K562 (cell line): Measurements from ENCODE around the gene FRRS1L. TPM values are rescaled to one million over a fixed set of nuclear protein-coding genes. Genes with fewer than 3 reads are reported as not detected.
A peak's percentile ranks its signal among the peaks of the same experiment; 100 is the strongest.

Source experiments
- ATF1 ChIP-seq, 2 experiments: fragments of 450-650 bp in 1 of 2; IDR thresholded peaks; 2 replicates each; pipeline ENCODE4 v1.6.1; 2016; ENCODE audit warnings: missing compliant biosample characterization in 1 of 2, missing genetic modification characterization in 1 of 2
- BCL6 ChIP-seq: fragments of 250-450 bp; sonication (Bioruptor Pico); IDR thresholded peaks from 2 replicates; pipeline ENCODE4 v1.4.0; 2020
- BHLHE40 ChIP-seq: IDR thresholded peaks from 2 replicates; pipeline ENCODE4 v1.6.1; 2011; ENCODE audit warnings: low read length, improper control_type of control experiment
- BMI1 ChIP-seq: fragments of 150-350 bp; IDR thresholded peaks from 2 replicates; pipeline ENCODE4 v1.6.1; 2014; ENCODE audit warnings: low read length
- DDX20 ChIP-seq: fragments of 450-650 bp; IDR thresholded peaks from 2 replicates; pipeline ENCODE4 v1.6.1; 2016; ENCODE audit warnings: missing genetic modification characterization, low read depth, mild to moderate bottlenecking, missing compliant biosample characterization, moderate library complexity
- FOXK2 ChIP-seq, 2 experiments: fragments of 450-650 bp; IDR thresholded peaks in 1 of 2; conservative IDR thresholded peaks in 1 of 2; 2 replicates each; pipeline ENCODE4 v1.6.1; 2016; ENCODE audit warnings: low read depth in 2 of 2, mild to moderate bottlenecking in 1 of 2
- FOXM1 ChIP-seq, 2 experiments: fragments of 450-650 bp in 1 of 2; sonication (generic) in 1 of 2; formaldehyde crosslinking in 1 of 2; IDR thresholded peaks; 2 replicates each; pipeline versions ENCODE4 v1.6.1 to v1.9.0; 2017 to 2022; ENCODE audit warnings: low read depth in 2 of 2, mild to moderate bottlenecking in 2 of 2, missing genetic modification reagents in 1 of 2, moderate library complexity in 1 of 2
- GATA2 ChIP-seq: sonication (generic); formaldehyde crosslinking; IDR thresholded peaks from 2 replicates; pipeline ENCODE4 v1.4.0; 2020; ENCODE audit warnings: mild to moderate bottlenecking, missing genetic modification reagents
- HDAC3 ChIP-seq: fragments of 450-650 bp; IDR thresholded peaks from 2 replicates; pipeline ENCODE4 v1.6.1; 2018; ENCODE audit warnings: borderline replicate concordance, mild to moderate bottlenecking, moderate library complexity; ENCODE audit not compliant: partially characterized antibody
- POLR2AphosphoS5 ChIP-seq: IDR thresholded peaks from 2 replicates; pipeline ENCODE4 v1.6.1; 2011; ENCODE audit warnings: mild to moderate bottlenecking, low read depth, low read length, moderate library complexity; ENCODE audit not compliant: control insufficient read depth, insufficient read depth
- RCOR1 ChIP-seq, 2 experiments: IDR thresholded peaks; 2 replicates each; pipeline ENCODE4 v1.6.1; 2012; ENCODE audit warnings: low read depth in 2 of 2, low read length in 2 of 2, borderline replicate concordance in 1 of 2, improper control_type of control experiment in 1 of 2
- TBP ChIP-seq: optimal IDR thresholded peaks from 2 replicates; pipeline ENCODE3; 2011; ENCODE audit warnings: low read depth, low read length, improper control_type of control experiment
- TCF15 ChIP-seq: fragments of 250-450 bp; sonication (Bioruptor Pico); IDR thresholded peaks from 2 replicates; pipeline ENCODE4 v1.8.0; 2022; ENCODE audit warnings: moderate library complexity, mild to moderate bottlenecking, inconsistent platforms
- THAP7 ChIP-seq: fragments of 250-450 bp; sonication (Bioruptor Pico); IDR thresholded peaks from 2 replicates; pipeline ENCODE4 v1.5.0; 2021
- ZNF586 ChIP-seq: fragments of 450-650 bp; formaldehyde crosslinking; conservative IDR thresholded peaks from 2 replicates; pipeline ENCODE4 v1.4.0; 2020; ENCODE audit warnings: mild to moderate bottlenecking, moderate library complexity
- ZNF76 ChIP-seq: fragments of 250-450 bp; sonication (Bioruptor Pico); IDR thresholded peaks from 2 replicates; pipeline ENCODE4 v1.4.0; 2020; ENCODE audit warnings: mild to moderate bottlenecking, moderate library complexity, borderline replicate concordance
- ZNF77 ChIP-seq: fragments of 250-450 bp; sonication (Bioruptor Pico); IDR thresholded peaks from 2 replicates; pipeline ENCODE4 v1.5.0; 2020
- polyA plus RNA-seq, 8 experiments: library from polyadenylated mRNA; depleted of rRNA in 4 of 8; stranded (reverse) in 5 of 8; unstranded in 3 of 8; fragments of >200 nt; fragmentation: Nextera tagmentation in 2 of 8; fragmentation: Illumina TruSeq in 1 of 8; extraction: Ambion mirVana in 2 of 8; extraction: Trizol in 1 of 8; gene quantifications; 2 replicates each; pipeline versions ENCODE4 v1.2.1 to v1.2.3, GENCODE V29; 2011 to 2014; ENCODE audit warnings: inconsistent platforms in 1 of 8, missing spikeins in 1 of 8
- total RNA-seq, 7 experiments: library from RNA; depleted of rRNA in 6 of 7; stranded (reverse); fragments of >200 nt in 6 of 7; fragmentation: Illumina TruSeq in 2 of 7; extraction: Trizol in 2 of 7; gene quantifications; 2 replicates each; pipeline versions ENCODE4 v1.2.1 to v1.2.3, GENCODE V29; 2011 to 2021; ENCODE audit warnings: low replicate concordance in 1 of 7
- TF ChIP-seq, protein P1 (sequence below): sonication (generic); formaldehyde crosslinking; IDR thresholded peaks from 2 replicates; pipeline ENCODE4 v1.8.0; 2022; ENCODE audit warnings: mild to moderate bottlenecking, low read depth, missing genetic modification reagents
- TF ChIP-seq, protein P2 (sequence below): fragments of 250-450 bp; sonication (Bioruptor Pico); IDR thresholded peaks from 2 replicates; pipeline ENCODE4 v1.4.0; 2020; ENCODE audit warnings: mild to moderate bottlenecking, moderate library complexity
- TF ChIP-seq, protein P3 (sequence below): fragments of 450-650 bp; conservative IDR thresholded peaks from 2 replicates; pipeline ENCODE4 v1.6.1; 2016; ENCODE audit warnings: missing genetic modification characterization, low read depth, mild to moderate bottlenecking, control low read depth, missing compliant biosample characterization

FRRS1L gene
- total and polyA plus RNA-seq, 9 of the 15 experiments (the other 6 are each of a cell fraction or from before 2014, with no cell fraction given) = under 0.01 to 0.04 (median 0.03) TPM; not detected in 5

DNA sequence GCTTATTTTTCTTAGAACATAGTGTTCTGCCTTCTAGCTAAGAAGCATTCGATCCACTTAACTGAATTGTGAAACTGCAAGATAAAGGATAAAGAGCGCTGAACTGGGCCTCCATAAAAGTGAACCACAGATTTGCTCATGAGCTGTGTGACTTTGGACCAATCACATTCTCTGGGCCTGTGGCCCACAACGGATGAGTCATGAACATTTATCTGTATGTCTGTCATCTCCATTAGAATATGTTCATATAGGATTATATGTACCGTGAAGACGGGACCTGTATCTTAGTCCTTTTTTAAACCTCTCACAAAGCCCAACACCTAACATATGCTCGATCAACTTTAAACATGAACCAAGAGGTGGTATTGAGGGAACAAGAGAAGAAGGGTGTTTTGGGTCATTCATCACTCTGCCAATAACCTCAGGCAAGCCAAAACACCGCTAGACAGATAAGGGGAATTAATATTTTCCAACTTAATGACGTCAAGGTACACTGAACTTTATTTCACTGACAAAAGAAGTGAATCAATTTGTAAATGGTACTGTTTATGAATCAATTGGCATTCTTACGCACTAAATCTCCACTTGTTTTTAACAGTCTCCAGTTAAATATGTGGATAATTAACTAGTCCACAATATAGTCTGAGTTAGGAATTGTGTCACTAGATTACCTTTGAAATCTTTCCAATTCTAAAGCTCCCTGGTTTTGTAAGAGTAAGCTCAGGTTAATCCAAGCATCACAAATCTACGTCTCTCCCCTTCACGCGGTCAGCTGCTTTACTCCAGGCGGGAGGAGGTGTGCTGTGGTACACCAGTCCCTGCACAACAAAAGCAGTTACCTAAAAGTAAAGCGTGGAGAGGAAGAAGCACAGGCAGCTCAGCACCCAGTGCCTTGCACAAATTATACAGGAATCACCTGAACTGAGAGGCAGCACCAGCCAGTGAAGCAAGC, 48.9 kb downstream of the FRRS1L start (continued):
- peak; percentile 33; the same call in 1 of the 2 replicates for TF ChIP-seq GATA2 (CRISPR knock-in tag)
- TF ChIP-seq TCF15 (CRISPR knock-in tag) = no peak
- no peak for TF ChIP-seq ZNF77 (CRISPR knock-in tag)
- TF ChIP-seq, protein P1, sequence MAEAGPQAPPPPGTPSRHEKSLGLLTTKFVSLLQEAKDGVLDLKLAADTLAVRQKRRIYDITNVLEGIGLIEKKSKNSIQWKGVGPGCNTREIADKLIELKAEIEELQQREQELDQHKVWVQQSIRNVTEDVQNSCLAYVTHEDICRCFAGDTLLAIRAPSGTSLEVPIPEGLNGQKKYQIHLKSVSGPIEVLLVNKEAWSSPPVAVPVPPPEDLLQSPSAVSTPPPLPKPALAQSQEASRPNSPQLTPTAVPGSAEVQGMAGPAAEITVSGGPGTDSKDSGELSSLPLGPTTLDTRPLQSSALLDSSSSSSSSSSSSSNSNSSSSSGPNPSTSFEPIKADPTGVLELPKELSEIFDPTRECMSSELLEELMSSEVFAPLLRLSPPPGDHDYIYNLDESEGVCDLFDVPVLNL (CRISPR knock-in tag) = no peak
- no peak for TF ChIP-seq BHLHE40
- TF ChIP-seq RCOR1 (IDR thresholded peaks at IDR 0.05; ENCODE audit: borderline replicate concordance in 1 of 2, low read depth in 2 of 2, low read length in 2 of 2) = peak in 1 of 2 experiments; percentile 88; a peak in 2 of 4 replicates
- TF ChIP-seq THAP7 (CRISPR knock-in tag) = no peak
- no peak for TF ChIP-seq BCL6 (CRISPR knock-in tag)
- TF ChIP-seq BMI1 = no peak
- TF ChIP-seq TBP = peak; percentile 21
- no peak for TF ChIP-seq ZNF76 (CRISPR knock-in tag)
- TF ChIP-seq ATF1 (CRISPR knock-in tag; IDR thresholded peaks at IDR 0.05) = no peak
- TF ChIP-seq ATF1 (tag; IDR thresholded peaks at IDR 0.05) = peak; percentile 73
- TF ChIP-seq HDAC3 = peak; percentile 19
- no peak for TF ChIP-seq FOXM1 (IDR thresholded peaks at IDR 0.05; ENCODE audit: low read depth)
- TF ChIP-seq FOXM1 (CRISPR knock-in tag; IDR thresholded peaks at IDR 0.05; ENCODE audit: low read depth) = no peak
- TF ChIP-seq DDX20 (tag) = no peak
- TF ChIP-seq, protein P2, sequence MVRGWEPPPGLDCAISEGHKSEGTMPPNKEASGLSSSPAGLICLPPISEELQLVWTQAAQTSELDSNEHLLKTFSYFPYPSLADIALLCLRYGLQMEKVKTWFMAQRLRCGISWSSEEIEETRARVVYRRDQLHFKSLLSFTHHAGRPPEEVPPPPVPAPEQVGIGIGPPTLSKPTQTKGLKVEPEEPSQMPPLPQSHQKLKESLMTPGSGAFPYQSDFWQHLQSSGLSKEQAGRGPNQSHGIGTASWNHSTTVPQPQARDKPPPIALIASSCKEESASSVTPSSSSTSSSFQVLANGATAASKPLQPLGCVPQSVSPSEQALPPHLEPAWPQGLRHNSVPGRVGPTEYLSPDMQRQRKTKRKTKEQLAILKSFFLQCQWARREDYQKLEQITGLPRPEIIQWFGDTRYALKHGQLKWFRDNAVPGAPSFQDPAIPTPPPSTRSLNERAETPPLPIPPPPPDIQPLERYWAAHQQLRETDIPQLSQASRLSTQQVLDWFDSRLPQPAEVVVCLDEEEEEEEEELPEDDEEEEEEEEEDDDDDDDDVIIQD (CRISPR knock-in tag) = no peak
- no peak for TF ChIP-seq POLR2AphosphoS5
- TF ChIP-seq, protein P3, sequence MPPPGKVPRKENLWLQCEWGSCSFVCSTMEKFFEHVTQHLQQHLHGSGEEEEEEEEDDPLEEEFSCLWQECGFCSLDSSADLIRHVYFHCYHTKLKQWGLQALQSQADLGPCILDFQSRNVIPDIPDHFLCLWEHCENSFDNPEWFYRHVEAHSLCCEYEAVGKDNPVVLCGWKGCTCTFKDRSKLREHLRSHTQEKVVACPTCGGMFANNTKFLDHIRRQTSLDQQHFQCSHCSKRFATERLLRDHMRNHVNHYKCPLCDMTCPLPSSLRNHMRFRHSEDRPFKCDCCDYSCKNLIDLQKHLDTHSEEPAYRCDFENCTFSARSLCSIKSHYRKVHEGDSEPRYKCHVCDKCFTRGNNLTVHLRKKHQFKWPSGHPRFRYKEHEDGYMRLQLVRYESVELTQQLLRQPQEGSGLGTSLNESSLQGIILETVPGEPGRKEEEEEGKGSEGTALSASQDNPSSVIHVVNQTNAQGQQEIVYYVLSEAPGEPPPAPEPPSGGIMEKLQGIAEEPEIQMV = no peak
- TF ChIP-seq ZNF586 (CRISPR knock-in tag) = no peak
- TF ChIP-seq FOXK2 (conservative IDR thresholded peaks at IDR 0.05 in 1 of 2, IDR thresholded peaks at IDR 0.05 in 1 of 2; ENCODE audit: low read depth in 2 of 2) = no peak
